GM12892 (cell line): ENCODE measurements around the gene USP36.

ENCODE experiments used
- POLR2A ChIP-seq: IDR thresholded peaks from 2 replicates; pipeline ENCODE4 v1.6.1; 2011; ENCODE audit warnings: low read depth, low read length, control low read depth
- POLR2AphosphoS5 ChIP-seq: IDR thresholded peaks from 2 replicates; pipeline ENCODE4 v1.6.1; 2011; ENCODE audit warnings: low read depth, low read length, control low read depth
- TAF1 ChIP-seq: IDR thresholded peaks from 2 replicates; pipeline ENCODE4 v1.6.1; 2011; ENCODE audit warnings: low read depth, mild to moderate bottlenecking, control low read depth, low read length, borderline replicate concordance

- TF ChIP-seq POLR2A (no peak), TAF1 (no peak), POLR2AphosphoS5 (no peak)
Observed at GRCh38 chr17:78868391-78868790, 27.8 kb upstream of the USP36 start.
